Hepatocyte (in vitro differentiated cells): ENCODE results near the gene LNX1.

Experiments used
- EZH2 ChIP-seq: fragments of 200-600 bp; sonication (generic); IDR thresholded peaks from 2 replicates; pipeline ENCODE4 v1.6.1; 2016; ENCODE audit warnings: antibody characterized with exemption, mild to moderate bottlenecking, borderline replicate concordance
- TF ChIP-seq, protein P1 (sequence below): fragments of 200-600 bp; sonication (generic); IDR thresholded peaks from 2 replicates; pipeline ENCODE4 v1.5.1; 2016; ENCODE audit warnings: antibody characterized with exemption, mild to moderate bottlenecking; ENCODE audit not compliant: poor library complexity

GRCh38 chr4:53551281-53551864, 39.9 kb downstream of the LNX1 start:
- TF ChIP-seq, protein P1, sequence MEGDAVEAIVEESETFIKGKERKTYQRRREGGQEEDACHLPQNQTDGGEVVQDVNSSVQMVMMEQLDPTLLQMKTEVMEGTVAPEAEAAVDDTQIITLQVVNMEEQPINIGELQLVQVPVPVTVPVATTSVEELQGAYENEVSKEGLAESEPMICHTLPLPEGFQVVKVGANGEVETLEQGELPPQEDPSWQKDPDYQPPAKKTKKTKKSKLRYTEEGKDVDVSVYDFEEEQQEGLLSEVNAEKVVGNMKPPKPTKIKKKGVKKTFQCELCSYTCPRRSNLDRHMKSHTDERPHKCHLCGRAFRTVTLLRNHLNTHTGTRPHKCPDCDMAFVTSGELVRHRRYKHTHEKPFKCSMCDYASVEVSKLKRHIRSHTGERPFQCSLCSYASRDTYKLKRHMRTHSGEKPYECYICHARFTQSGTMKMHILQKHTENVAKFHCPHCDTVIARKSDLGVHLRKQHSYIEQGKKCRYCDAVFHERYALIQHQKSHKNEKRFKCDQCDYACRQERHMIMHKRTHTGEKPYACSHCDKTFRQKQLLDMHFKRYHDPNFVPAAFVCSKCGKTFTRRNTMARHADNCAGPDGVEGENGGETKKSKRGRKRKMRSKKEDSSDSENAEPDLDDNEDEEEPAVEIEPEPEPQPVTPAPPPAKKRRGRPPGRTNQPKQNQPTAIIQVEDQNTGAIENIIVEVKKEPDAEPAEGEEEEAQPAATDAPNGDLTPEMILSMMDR, result no peak
- TF ChIP-seq EZH2, result no peak
